IPS DF 6.9 (cell line): ENCODE measurements around the gene PARG.

ENCODE experiments used
- DNase-seq: peaks from one replicate; pipeline ENCODE4 v3.0.0-alpha.2; 2013; ENCODE audit warnings: low read depth, low spot score
- H3K27ac ChIP-seq: one replicate; pipeline ENCODE4 v1.5.1; 2013; ENCODE audit warnings: low read length, control low read depth
- H3K27me3 ChIP-seq: 2 replicates; pipeline ENCODE4 v1.6.1; 2013; ENCODE audit warnings: mild to moderate bottlenecking, low read length; ENCODE audit not compliant: control insufficient read depth, insufficient read depth
- H3K36me3 ChIP-seq: 2 replicates; pipeline ENCODE4 v1.6.1; 2013; ENCODE audit warnings: low read length; ENCODE audit not compliant: control insufficient read depth, insufficient read depth
- H3K4me1 ChIP-seq: 2 replicates; pipeline ENCODE4 v1.6.1; 2013; ENCODE audit warnings: low read length; ENCODE audit not compliant: control insufficient read depth, insufficient read depth
- H3K4me3 ChIP-seq: 2 replicates; pipeline ENCODE4 v1.5.1; 2013; ENCODE audit warnings: mild to moderate bottlenecking, low read length
- H3K9me3 ChIP-seq: 2 replicates; pipeline ENCODE4 v1.6.1; 2013; ENCODE audit warnings: low read length, inconsistent platforms; ENCODE audit not compliant: control insufficient read depth, insufficient read depth
- WGBS: extraction: QIAGEN DNeasy Blood & Tissue Kit; methylation state at CpG from one replicate; pipeline ENCODE4 v1.1.7; 2013; ENCODE audit warnings: mixed read lengths, missing lambda C conversion rate; ENCODE audit not compliant: insufficient read length, insufficient coverage; 5-methylcytosine and 5-hydroxymethylcytosine counted together

PARG gene

GRCh38 chr10:49830846-49831245, 111.0 kb downstream of the PARG start:
- H3K4me1 ChIP-seq: peaks cover 3% of the 10 kb centered on the region; the same call in 1 of the 2 replicates
- DNase-seq: no peak
- no peaks in the 10 kb centered on the region for H3K9me3 ChIP-seq
- no peaks in the 10 kb centered on the region for H3K36me3 ChIP-seq
- H3K4me3 ChIP-seq: no peak overlapping the region
- no peak overlapping the region for H3K27ac ChIP-seq
- no peaks in the 10 kb centered on the region for H3K27me3 ChIP-seq

- no peak for DNase-seq
- H3K27ac ChIP-seq: no peak overlapping the region
- no peaks in the 10 kb centered on the region for H3K36me3 ChIP-seq
- H3K9me3 ChIP-seq: no peaks in the 10 kb centered on the region
- peaks cover 3% of the 10 kb centered on the region; the same call in 1 of the 2 replicates for H3K4me1 ChIP-seq
- no CpG with 5 or more reads among the region's 3 CpGs for WGBS
- H3K4me3 ChIP-seq: no peak overlapping the region
- no peaks in the 10 kb centered on the region for H3K27me3 ChIP-seq
Measured at GRCh38 chr10:49830016-49830415, 111.8 kb downstream of the PARG start.

GRCh38 chr10:49827297-49827696, 114.5 kb downstream of the PARG start:
- H3K27ac ChIP-seq: no peak overlapping the region
- no peaks in the 10 kb centered on the region for H3K27me3 ChIP-seq
- no peak for DNase-seq
- peaks cover 3% of the 10 kb centered on the region; the same call in 1 of the 2 replicates for H3K4me1 ChIP-seq
- no CpG with 5 or more reads among the region's 3 CpGs for WGBS
- no peak overlapping the region for H3K4me3 ChIP-seq
- no peaks in the 10 kb centered on the region for H3K9me3 ChIP-seq
- H3K36me3 ChIP-seq: no peaks in the 10 kb centered on the region

GRCh38 chr10:49819234-49819958, 122.4 kb downstream of the PARG start:
- no CpG with 5 or more reads among the region's 9 CpGs for WGBS
- Histone ChIP-seq H3K27ac (no peak overlapping the region), H3K4me3 (no peak overlapping the region), H3K4me1 (no peaks in the 10 kb centered on the region), H3K36me3 (peaks cover 6% of the 10 kb centered on the region; the same call in 1 of the 2 replicates), H3K27me3 (no peaks in the 10 kb centered on the region), H3K9me3 (no peaks in the 10 kb centered on the region)
- DNase-seq: no peak

- WGBS: no CpG with 5 or more reads among the region's 5 CpGs
- DNase-seq: no peak
- no peak overlapping the region for H3K27ac ChIP-seq
- no peak overlapping the region for H3K4me3 ChIP-seq
- peaks cover 6% of the 10 kb centered on the region; the same call in 1 of the 2 replicates for H3K36me3 ChIP-seq
- H3K27me3 ChIP-seq: no peaks in the 10 kb centered on the region
- H3K9me3 ChIP-seq: no peaks in the 10 kb centered on the region
- H3K4me1 ChIP-seq: no peaks in the 10 kb centered on the region
Measured at GRCh38 chr10:49817845-49818244, 124.0 kb downstream of the PARG start.

- DNase-seq: no peak
- Histone ChIP-seq H3K9me3 (no peaks in the 10 kb centered on the region), H3K36me3 (no peaks in the 10 kb centered on the region), H3K4me3 (no peak overlapping the region), H3K27me3 (no peaks in the 10 kb centered on the region), H3K4me1 (no peaks in the 10 kb centered on the region), H3K27ac (no peak overlapping the region)
- no CpG with 5 or more reads among the region's 2 CpGs for WGBS
Measured at GRCh38 chr10:49803988-49804387, 137.8 kb downstream of the PARG start.

- DNase-seq: no peak
- Histone ChIP-seq H3K4me1 (no peaks in the 10 kb centered on the region), H3K4me3 (no peak overlapping the region), H3K27me3 (no peaks in the 10 kb centered on the region), H3K9me3 (no peaks in the 10 kb centered on the region), H3K36me3 (no peaks in the 10 kb centered on the region), H3K27ac (no peak overlapping the region)
- WGBS: no CpG with 5 or more reads among the region's 4 CpGs
Measured at GRCh38 chr10:49798275-49798674, 143.6 kb downstream of the PARG start.

GRCh38 chr10:49791100-49791499, 150.7 kb downstream of the PARG start:
- no peak overlapping the region for H3K27ac ChIP-seq
- no peak overlapping the region for H3K4me3 ChIP-seq
- H3K36me3 ChIP-seq: no peaks in the 10 kb centered on the region
- no peak for DNase-seq
- WGBS: no CpG with 5 or more reads among the region's 5 CpGs
- H3K27me3 ChIP-seq: no peaks in the 10 kb centered on the region
- no peaks in the 10 kb centered on the region for H3K9me3 ChIP-seq
- no peaks in the 10 kb centered on the region for H3K4me1 ChIP-seq

- no peak overlapping the region for H3K4me3 ChIP-seq
- DNase-seq: no peak
- no peak overlapping the region for H3K27ac ChIP-seq
- no peaks in the 10 kb centered on the region for H3K27me3 ChIP-seq
- no peaks in the 10 kb centered on the region for H3K9me3 ChIP-seq
- peaks cover 1% of the 10 kb centered on the region; the same call in 1 of the 2 replicates for H3K4me1 ChIP-seq
- no CpG with 5 or more reads among the region's 8 CpGs for WGBS
- no peaks in the 10 kb centered on the region for H3K36me3 ChIP-seq
Measured at GRCh38 chr10:49784681-49785080, 157.1 kb downstream of the PARG start.

- no peak overlapping the region for H3K27ac ChIP-seq
- H3K27me3 ChIP-seq: no peaks in the 10 kb centered on the region
- no peak for DNase-seq
- H3K36me3 ChIP-seq: no peaks in the 10 kb centered on the region
- WGBS: no CpG with 5 or more reads among the region's 5 CpGs
- no peak overlapping the region for H3K4me3 ChIP-seq
- no peaks in the 10 kb centered on the region for H3K9me3 ChIP-seq
- H3K4me1 ChIP-seq: peaks cover 1% of the 10 kb centered on the region; the same call in 1 of the 2 replicates
Measured at GRCh38 chr10:49783645-49784044, 158.2 kb downstream of the PARG start.

- no peak for DNase-seq
- H3K27me3 ChIP-seq: no peaks in the 10 kb centered on the region
- H3K9me3 ChIP-seq: no peaks in the 10 kb centered on the region
- H3K4me3 ChIP-seq: no peak overlapping the region
- H3K27ac ChIP-seq: no peak overlapping the region
- H3K4me1 ChIP-seq: peaks cover 1% of the 10 kb centered on the region; the same call in 1 of the 2 replicates
- no peaks in the 10 kb centered on the region for H3K36me3 ChIP-seq
Measured at GRCh38 chr10:49781247-49781646, 160.6 kb downstream of the PARG start.
